ENCODE measurements around the gene ALDH6A1. TPM values are rescaled to one million over a fixed set of nuclear protein-coding genes. Genes with fewer than 3 reads are reported as not detected.

ALDH6A1 gene
- total and polyA plus RNA-seq, 2 of the 13 experiments (the other 11 are each of a cell fraction or from before 2014, with no cell fraction given), result 26.9 to 49.9 TPM

DNA sequence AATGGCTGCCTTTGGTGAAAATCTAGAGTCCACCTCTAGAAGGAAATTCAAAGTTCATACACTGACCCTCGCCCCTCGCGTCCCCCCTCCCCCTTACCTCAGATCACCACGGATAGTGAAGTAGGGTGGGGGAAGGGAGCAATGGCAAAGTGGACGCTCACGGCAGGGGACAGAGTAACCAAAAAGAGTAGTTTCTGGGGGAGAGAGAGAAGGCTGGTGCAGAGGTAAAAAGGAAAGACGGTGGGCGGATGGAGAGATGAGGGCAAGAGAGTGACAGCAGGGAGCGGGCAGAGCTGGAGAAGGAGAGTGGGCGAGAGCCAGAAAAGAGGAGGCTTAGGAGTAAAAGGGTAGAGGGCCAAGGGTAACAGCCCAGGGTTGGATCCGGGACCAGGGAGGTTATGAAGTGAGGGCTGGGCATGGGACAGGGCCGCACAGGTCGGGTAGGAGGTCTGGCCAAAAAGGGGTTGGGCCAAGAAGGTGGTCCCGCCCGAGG is 423 bp downstream of the ALDH6A1 start:
- H3K4me1 ChIP-seq (ENCODE audit: insufficient read depth, low read length), result peaks cover 46% of the 10 kb centered on the region
- no peaks in the 10 kb centered on the region; a peak in 1 of 5 replicates for H3K27me3 ChIP-seq (ENCODE audit: control insufficient read depth in 1 of 2, insufficient read depth in 2 of 2, low read length in 2 of 2)
- no peak for FAIRE-seq
- in situ Hi-C loops (cut with HindIII; ENCODE audit: extremely low pct_ligation_motif_present, low pct_unique_long_range_greater_than_20kb) (no loop called here), intact Hi-C loops (cut with micrococcal nuclease; ENCODE audit: unreplicated experiment) (no loop called here)
- H3K9ac ChIP-seq (ENCODE audit: insufficient read depth, low read depth, low read length), result peak overlapping the region; percentile 93
- no peaks in the 10 kb centered on the region for H3K9me3 ChIP-seq (ENCODE audit: low read length)
- peaks cover 38% of the 10 kb centered on the region for H3K79me2 ChIP-seq (ENCODE audit: insufficient read depth, low read length)
- H3K4me3 ChIP-seq (replicated peaks in 1 of 3; ENCODE audit: insufficient read depth in 1 of 3, low read depth in 2 of 3, low read length in 3 of 3), result peak overlapping the region; percentile 91 to 98 (median 95)
- DNase-seq (ENCODE audit: low spot score), result peak; percentile 32
- CTCF ChIA-PET (ENCODE audit: low intra/inter-chr PET ratio, low total read pairs), result no interaction called here
- H3K36me3 ChIP-seq (replicated peaks in 1 of 2; ENCODE audit: control insufficient read depth in 1 of 2, insufficient read depth in 2 of 2, low read length in 2 of 2), result no peaks in the 10 kb centered on the region
- peak overlapping the region; percentile 95 for H3K27ac ChIP-seq (ENCODE audit: extremely low read length, insufficient read depth, low read length)
- peak overlapping the region; percentile 79 for H3K4me2 ChIP-seq (ENCODE audit: low read depth, low read length)
- POLR2A ChIA-PET, result interaction anchor here (0.9 to 2.1 kb wide), 7 partner anchors 81 to 232 kb away, joined by 3 to 11 read pairs (median 3); partner anchors contain the start of genes COQ6, FAM161B, PTGR2 and ZNF410
- ATAC-seq, result no peak; the same call in 2 of the 3 replicates
- BruUV-seq (replicated peaks), result no TSS peak
- no peaks in the 10 kb centered on the region for H4K20me1 ChIP-seq (ENCODE audit: insufficient read depth, low read length)
- under 1% methylated on average over 13 of the region's 15 CpGs for WGBS (ENCODE audit: low lambda C conversion rate)
- H2AFZ ChIP-seq (ENCODE audit: low read length), result no peak overlapping the region
- TF ChIP-seq HDAC6 (IDR thresholded peaks at IDR 0.05; ENCODE audit: low read depth, low read length), result no peak
- no peak for TF ChIP-seq SRY (CRISPR knock-in tag; IDR thresholded peaks at IDR 0.05)
- TF ChIP-seq, protein P1, sequence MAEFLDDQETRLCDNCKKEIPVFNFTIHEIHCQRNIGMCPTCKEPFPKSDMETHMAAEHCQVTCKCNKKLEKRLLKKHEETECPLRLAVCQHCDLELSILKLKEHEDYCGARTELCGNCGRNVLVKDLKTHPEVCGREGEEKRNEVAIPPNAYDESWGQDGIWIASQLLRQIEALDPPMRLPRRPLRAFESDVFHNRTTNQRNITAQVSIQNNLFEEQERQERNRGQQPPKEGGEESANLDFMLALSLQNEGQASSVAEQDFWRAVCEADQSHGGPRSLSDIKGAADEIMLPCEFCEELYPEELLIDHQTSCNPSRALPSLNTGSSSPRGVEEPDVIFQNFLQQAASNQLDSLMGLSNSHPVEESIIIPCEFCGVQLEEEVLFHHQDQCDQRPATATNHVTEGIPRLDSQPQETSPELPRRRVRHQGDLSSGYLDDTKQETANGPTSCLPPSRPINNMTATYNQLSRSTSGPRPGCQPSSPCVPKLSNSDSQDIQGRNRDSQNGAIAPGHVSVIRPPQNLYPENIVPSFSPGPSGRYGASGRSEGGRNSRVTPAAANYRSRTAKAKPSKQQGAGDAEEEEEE (CRISPR knock-in tag; IDR thresholded peaks at IDR 0.05; ENCODE audit: borderline replicate concordance), result no peak
- peak; percentile 52 for TF ChIP-seq ZNF605 (CRISPR knock-in tag; IDR thresholded peaks at IDR 0.05)
- no peak for TF ChIP-seq ZSCAN9 (CRISPR knock-in tag; IDR thresholded peaks at IDR 0.05; ENCODE audit: borderline replicate concordance)
- TF ChIP-seq ZBTB1 (CRISPR knock-in tag; IDR thresholded peaks at IDR 0.05; ENCODE audit: borderline replicate concordance), result no peak
- TF ChIP-seq ZFY (CRISPR knock-in tag; IDR thresholded peaks at IDR 0.05), result no peak
- peak; percentile 36; the same call in 1 of the 2 replicates for TF ChIP-seq ZFP82 (CRISPR knock-in tag; IDR thresholded peaks at IDR 0.05; ENCODE audit: borderline replicate concordance)
- TF ChIP-seq, protein P2, sequence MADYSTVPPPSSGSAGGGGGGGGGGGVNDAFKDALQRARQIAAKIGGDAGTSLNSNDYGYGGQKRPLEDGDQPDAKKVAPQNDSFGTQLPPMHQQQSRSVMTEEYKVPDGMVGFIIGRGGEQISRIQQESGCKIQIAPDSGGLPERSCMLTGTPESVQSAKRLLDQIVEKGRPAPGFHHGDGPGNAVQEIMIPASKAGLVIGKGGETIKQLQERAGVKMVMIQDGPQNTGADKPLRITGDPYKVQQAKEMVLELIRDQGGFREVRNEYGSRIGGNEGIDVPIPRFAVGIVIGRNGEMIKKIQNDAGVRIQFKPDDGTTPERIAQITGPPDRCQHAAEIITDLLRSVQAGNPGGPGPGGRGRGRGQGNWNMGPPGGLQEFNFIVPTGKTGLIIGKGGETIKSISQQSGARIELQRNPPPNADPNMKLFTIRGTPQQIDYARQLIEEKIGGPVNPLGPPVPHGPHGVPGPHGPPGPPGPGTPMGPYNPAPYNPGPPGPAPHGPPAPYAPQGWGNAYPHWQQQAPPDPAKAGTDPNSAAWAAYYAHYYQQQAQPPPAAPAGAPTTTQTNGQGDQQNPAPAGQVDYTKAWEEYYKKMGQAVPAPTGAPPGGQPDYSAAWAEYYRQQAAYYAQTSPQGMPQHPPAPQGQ (CRISPR knock-in tag; IDR thresholded peaks at IDR 0.05; ENCODE audit: borderline replicate concordance), result no peak
- TF ChIP-seq, protein P3, sequence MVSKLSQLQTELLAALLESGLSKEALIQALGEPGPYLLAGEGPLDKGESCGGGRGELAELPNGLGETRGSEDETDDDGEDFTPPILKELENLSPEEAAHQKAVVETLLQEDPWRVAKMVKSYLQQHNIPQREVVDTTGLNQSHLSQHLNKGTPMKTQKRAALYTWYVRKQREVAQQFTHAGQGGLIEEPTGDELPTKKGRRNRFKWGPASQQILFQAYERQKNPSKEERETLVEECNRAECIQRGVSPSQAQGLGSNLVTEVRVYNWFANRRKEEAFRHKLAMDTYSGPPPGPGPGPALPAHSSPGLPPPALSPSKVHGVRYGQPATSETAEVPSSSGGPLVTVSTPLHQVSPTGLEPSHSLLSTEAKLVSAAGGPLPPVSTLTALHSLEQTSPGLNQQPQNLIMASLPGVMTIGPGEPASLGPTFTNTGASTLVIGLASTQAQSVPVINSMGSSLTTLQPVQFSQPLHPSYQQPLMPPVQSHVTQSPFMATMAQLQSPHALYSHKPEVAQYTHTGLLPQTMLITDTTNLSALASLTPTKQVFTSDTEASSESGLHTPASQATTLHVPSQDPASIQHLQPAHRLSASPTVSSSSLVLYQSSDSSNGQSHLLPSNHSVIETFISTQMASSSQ (IDR thresholded peaks at IDR 0.05; ENCODE audit: low read depth), result no peak
- TF ChIP-seq, protein P3 (CRISPR knock-in tag; IDR thresholded peaks at IDR 0.05; ENCODE audit: borderline replicate concordance), result 0 out of 2 replicates have a peak, but pooled peaks have one; percentile 11
- no peak for TF ChIP-seq PLRG1 (conservative IDR thresholded peaks at IDR 0.05)
- no peak for TF ChIP-seq JUNB (CRISPR knock-in tag; IDR thresholded peaks at IDR 0.05; ENCODE audit: borderline replicate concordance)
- peak; percentile 70; the same call in 1 of the 2 replicates for TF ChIP-seq DZIP1 (CRISPR knock-in tag; IDR thresholded peaks at IDR 0.05)

Data from HepG2 (cell line).